A673 (cell line): ENCODE results near the gene PBX1. TPM values are rescaled to one million over a fixed set of nuclear protein-coding genes. Genes with fewer than 3 reads are reported as not detected.

Source experiments
- BruUV-seq: library from RNA; stranded (reverse); fragments of 400-500 nt; replicated peaks from 2 replicates; lab custom pipeline; 2021; lab: Mats Ljungman, UMichigan
- CTCF ChIA-PET: fragments of 300-600 bp; sonication (Branson Sonifier 250); formaldehyde crosslinking; loops from one replicate; lab custom pipeline; 2022; ENCODE audit warnings: antibody characterized with exemption; lab: Charles Lee
- POLR2A ChIA-PET: fragments of 300-600 bp; sonication (Branson Sonifier 250); formaldehyde crosslinking; loops from one replicate; lab custom pipeline; 2022; ENCODE audit warnings: antibody characterized with exemption; ENCODE audit not compliant: low non-redundant PET; lab: Charles Lee
- DNase-seq: peaks from one replicate; pipeline ENCODE4 v3.0.0-alpha.2; 2015; ENCODE audit warnings: low spot score
- H3K27ac ChIP-seq: fragments of 200-600 bp; sonication (generic); 2 replicates; pipeline ENCODE4 v1.5.1; 2016; ENCODE audit warnings: mixed run types, low read depth, mild to moderate bottlenecking, mixed read lengths, antibody characterized with exemption, low read length; ENCODE audit not compliant: poor library complexity, severe bottlenecking
- H3K27me3 ChIP-seq: fragments of 200-600 bp; sonication (generic); replicated peaks from 2 replicates; pipeline ENCODE4 v1.6.1; 2017; ENCODE audit warnings: mixed run types, low read depth, mild to moderate bottlenecking, mixed read lengths, antibody characterized with exemption, low read length; ENCODE audit not compliant: insufficient read depth, poor library complexity
- H3K36me3 ChIP-seq: fragments of 200-600 bp; sonication (generic); 2 replicates; pipeline ENCODE4 v1.6.1; 2016; ENCODE audit warnings: mixed run types, mild to moderate bottlenecking, mixed read lengths, antibody characterized with exemption, low read length; ENCODE audit not compliant: insufficient read depth, poor library complexity, severe bottlenecking
- H3K4me1 ChIP-seq: fragments of 200-600 bp; sonication (generic); 2 replicates; pipeline ENCODE4 v1.6.1; 2017; ENCODE audit warnings: mixed run types, mild to moderate bottlenecking, mixed read lengths, antibody characterized with exemption, low read length; ENCODE audit not compliant: insufficient read depth, poor library complexity, severe bottlenecking
- H3K4me3 ChIP-seq: fragments of 200-600 bp; sonication (generic); 2 replicates; pipeline ENCODE4 v1.5.1; 2016; ENCODE audit warnings: low read depth, mixed run types, mild to moderate bottlenecking, mixed read lengths, low read length; ENCODE audit not compliant: poor library complexity, severe bottlenecking
- H3K9me3 ChIP-seq: fragments of 200-600 bp; sonication (generic); 2 replicates; pipeline ENCODE4 v1.6.1; 2016; ENCODE audit warnings: mixed run types, low read depth, mild to moderate bottlenecking, mixed read lengths, antibody characterized with exemption, low read length; ENCODE audit not compliant: poor library complexity, severe bottlenecking
- EZH2 ChIP-seq: fragments of 200-600 bp; sonication (generic); IDR thresholded peaks from 2 replicates; pipeline ENCODE4 v1.6.1; 2017; ENCODE audit warnings: borderline replicate concordance, low read depth, mild to moderate bottlenecking, mixed read lengths, antibody characterized with exemption, low read length; ENCODE audit not compliant: poor library complexity, severe bottlenecking
- intact Hi-C: fragments of 100-400 bp; cut with micrococcal nuclease; formaldehyde crosslinking; loops from one replicate; pipeline ENCODE4 v1.10.0; 2022; ENCODE audit not compliant: unreplicated experiment
- total RNA-seq: library from RNA; stranded (reverse); gene quantifications from 2 replicates; pipeline ENCODE4 v1.2.3, GENCODE V29; 2021
- TF ChIP-seq, protein P1 (sequence below): fragments of 300-800, 200-600 bp; sonication (generic); conservative IDR thresholded peaks from 2 replicates; pipeline ENCODE4 v1.5.1; 2017; ENCODE audit warnings: low read depth, mild to moderate bottlenecking, antibody characterized with exemption, low read length, moderate library complexity, mixed read lengths

The PBX1 gene
- total RNA-seq, 1 experiment from 2014 or later: 51.5 TPM

DNA sequence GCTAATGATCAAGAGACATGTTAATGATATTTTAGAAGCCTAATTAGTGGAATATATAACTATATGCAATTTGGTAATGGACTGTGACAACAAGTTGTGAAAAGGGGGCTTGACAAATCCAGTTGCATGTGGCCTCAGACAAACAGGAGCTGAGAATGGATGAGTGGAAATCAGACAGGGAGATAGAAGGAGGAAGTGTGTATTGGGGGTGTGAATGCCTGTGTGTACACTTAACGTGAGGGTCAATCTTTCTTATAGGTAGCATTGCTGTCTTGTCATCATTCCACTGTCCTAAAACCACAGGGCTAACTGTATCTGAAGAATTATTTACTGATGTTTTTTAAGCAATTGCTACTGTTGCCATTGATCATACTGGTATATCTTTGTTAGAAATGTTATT is 64.8 kb downstream of the PBX1 start:
- Histone ChIP-seq H3K27me3 (no peaks in the 10 kb centered on the region), H3K36me3 (no peaks in the 10 kb centered on the region), H3K27ac (no peak overlapping the region), H3K4me3 (no peak overlapping the region), H3K4me1 (peaks cover 18% of the 10 kb centered on the region), H3K9me3 (no peaks in the 10 kb centered on the region)
- POLR2A ChIA-PET: no interaction called here
- intact Hi-C loops: loop anchor here (5.0 kb wide), 1 partner anchor 158 kb away; no protein-coding TSS in a partner anchor
- DNase-seq: no peak
- CTCF ChIA-PET: no interaction called here
- BruUV-seq: no TSS peak
- TF ChIP-seq, protein P1, sequence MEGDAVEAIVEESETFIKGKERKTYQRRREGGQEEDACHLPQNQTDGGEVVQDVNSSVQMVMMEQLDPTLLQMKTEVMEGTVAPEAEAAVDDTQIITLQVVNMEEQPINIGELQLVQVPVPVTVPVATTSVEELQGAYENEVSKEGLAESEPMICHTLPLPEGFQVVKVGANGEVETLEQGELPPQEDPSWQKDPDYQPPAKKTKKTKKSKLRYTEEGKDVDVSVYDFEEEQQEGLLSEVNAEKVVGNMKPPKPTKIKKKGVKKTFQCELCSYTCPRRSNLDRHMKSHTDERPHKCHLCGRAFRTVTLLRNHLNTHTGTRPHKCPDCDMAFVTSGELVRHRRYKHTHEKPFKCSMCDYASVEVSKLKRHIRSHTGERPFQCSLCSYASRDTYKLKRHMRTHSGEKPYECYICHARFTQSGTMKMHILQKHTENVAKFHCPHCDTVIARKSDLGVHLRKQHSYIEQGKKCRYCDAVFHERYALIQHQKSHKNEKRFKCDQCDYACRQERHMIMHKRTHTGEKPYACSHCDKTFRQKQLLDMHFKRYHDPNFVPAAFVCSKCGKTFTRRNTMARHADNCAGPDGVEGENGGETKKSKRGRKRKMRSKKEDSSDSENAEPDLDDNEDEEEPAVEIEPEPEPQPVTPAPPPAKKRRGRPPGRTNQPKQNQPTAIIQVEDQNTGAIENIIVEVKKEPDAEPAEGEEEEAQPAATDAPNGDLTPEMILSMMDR: no peak
- no peak for TF ChIP-seq EZH2

DNA sequence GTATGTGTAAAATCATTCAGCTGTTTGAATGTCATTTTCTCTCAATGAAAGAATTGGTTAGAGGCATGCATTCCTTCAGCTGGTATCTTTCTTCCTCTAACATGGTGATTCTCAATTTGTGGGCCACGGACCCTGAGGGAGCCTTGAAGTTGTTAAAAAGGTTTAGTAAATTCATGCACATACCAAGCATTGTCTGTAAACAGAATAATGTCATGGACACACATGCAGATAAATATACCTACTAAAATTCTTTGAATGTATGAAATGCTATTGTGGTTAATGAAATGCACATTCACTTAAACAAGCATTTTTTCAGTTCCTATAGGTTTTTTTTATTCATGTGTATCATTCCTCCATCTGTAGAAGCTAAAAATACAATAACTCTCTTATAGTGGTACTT is 65.4 kb downstream of the PBX1 start:
- DNase-seq: no peak
- BruUV-seq: no TSS peak
- Histone ChIP-seq H3K36me3 (no peaks in the 10 kb centered on the region), H3K4me3 (no peak overlapping the region), H3K27me3 (no peaks in the 10 kb centered on the region), H3K4me1 (peaks cover 12% of the 10 kb centered on the region), H3K27ac (no peak overlapping the region), H3K9me3 (no peaks in the 10 kb centered on the region)
- ChIA-PET POLR2A (no interaction called here), CTCF (no interaction called here)
- intact Hi-C loops: loop anchor here (5.0 kb wide), 1 partner anchor 158 kb away; no protein-coding TSS in a partner anchor
- TF ChIP-seq EZH2: no peak
- TF ChIP-seq, protein P1: no peak

DNA sequence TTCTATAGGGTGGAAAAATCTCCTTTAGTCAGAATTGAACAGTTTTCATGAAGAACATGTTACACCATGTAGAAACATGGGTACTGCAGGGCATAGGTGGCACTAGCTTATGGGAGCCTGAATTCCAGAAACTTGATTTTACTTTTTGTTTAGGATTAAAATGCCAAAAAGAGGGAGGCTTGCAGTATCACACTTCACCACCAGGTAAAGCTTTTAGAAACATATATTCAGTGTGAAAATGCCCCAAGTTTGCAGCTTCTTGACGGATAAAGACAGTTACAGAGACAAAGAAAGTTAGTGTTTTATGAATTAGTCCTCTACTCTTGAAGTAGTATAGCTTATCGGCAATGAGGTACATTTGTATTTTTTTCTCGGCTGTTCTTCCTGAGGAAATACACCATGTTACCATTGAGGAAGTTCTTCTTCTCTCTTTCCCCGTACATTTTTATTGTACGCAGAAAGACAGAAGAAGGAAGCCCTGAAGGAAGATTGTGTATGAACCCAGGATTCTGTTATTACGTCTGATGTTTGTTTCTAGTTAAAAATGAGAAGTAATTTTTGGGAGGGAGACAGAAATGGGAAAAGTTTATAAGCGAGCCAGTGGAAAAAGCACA is 66.1 kb downstream of the PBX1 start:
- no peak for DNase-seq
- Histone ChIP-seq H3K36me3 (no peaks in the 10 kb centered on the region), H3K27me3 (no peaks in the 10 kb centered on the region), H3K4me3 (no peak overlapping the region), H3K4me1 (peaks cover 10% of the 10 kb centered on the region), H3K27ac (no peak overlapping the region), H3K9me3 (no peaks in the 10 kb centered on the region)
- CTCF ChIA-PET: no interaction called here
- TF ChIP-seq EZH2: no peak
- TF ChIP-seq, protein P1: peak; percentile 45
- no TSS peak for BruUV-seq
- intact Hi-C loops: no loop called here
- POLR2A ChIA-PET: no interaction called here
